ENCODE measurements around the gene FLT1.

Gene FLT1

DNA sequence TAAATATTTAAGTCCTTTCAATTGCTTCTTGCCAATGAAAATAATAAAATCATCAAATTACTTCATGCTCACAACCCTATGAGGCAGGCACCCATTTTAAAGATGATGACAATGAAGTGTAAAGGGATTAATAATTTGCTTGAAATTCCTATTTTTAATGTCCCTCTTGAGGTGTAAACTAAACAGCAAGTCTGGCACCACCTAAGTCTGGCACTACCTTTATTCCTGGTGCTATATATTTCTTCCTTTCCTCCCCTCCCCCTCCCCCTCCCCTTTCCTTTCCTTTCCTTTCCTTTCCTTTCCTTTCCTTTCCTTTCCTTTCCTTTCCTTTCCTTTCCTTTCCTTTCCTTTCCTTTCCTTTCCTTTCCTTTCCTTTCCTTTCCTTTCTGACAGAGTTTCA, 42.2 kb downstream of the FLT1 start:
- DNase-seq = no peak

- no peak for DNase-seq
Observed at GRCh38 chr13:28451482-28452217, 43.3 kb downstream of the FLT1 start.

DNA sequence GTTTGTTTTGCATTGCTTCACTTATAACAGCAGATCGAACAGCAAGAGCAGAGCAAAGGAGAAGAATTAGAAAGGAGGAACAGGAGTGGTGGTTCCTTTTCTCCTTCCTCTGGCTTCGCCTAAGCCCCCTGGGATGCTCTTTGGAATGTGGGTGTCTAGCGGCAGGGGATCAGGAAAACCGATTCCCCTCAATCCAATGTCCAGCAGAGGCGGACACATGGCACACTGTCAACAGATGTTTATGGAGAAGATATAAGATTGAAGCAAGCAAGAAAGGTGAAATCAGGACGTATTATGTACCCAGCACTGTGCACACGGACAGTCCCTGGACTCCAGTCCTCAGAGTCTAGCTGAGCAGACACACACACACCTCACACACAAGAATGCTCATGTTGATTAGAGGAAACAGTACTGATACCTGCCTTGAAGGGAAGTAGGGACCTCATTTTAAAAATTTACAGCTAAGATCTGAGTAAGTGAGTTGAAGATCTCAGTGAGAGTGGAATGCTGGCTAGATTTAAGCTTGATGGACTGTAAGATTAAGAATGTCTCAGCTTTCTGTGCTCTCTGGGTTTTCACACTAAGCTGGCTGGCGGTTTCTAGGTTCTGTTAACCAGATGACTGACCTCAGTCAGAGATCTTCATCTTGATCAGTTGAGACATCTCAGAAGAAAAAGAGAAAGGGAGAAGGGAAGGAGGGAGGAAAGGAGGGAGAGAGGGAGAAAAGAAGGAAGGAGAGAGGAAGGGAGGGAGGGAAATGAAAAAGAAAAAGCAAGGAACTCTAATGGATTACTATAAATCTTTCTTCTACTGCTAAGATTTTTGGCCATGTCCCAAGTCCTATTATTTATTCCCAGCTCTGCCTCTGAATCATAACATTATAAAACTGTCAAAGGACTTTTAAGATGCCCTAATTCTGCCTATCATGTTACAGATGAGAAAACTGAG, 44.8 kb downstream of the FLT1 start:
- no peak for DNase-seq

- no peak for DNase-seq
Observed at GRCh38 chr13:28448651-28449358, 46.1 kb downstream of the FLT1 start.

- no peak for DNase-seq
Observed at GRCh38 chr13:28447989-28448388, 46.9 kb downstream of the FLT1 start.

DNA sequence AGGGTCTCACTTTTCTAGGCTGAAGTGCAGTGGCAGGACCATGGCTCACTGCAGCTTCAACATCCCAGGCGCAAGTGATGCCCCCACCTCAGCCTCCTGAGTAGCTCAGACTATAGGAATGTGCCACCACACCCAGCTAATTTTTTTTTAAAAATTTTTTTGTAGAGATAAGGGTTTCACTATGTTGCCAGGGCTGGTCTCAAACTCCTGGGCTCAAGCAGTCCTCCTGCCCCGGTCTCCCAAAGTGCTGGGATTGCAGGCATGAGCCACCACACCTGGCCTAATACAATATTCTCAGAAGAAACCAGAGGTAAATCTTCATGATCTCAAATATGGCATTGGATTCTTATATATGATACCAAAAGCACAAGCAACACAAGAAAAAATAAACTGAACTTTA, 47.7 kb downstream of the FLT1 start:
- DNase-seq = no peak

DNA sequence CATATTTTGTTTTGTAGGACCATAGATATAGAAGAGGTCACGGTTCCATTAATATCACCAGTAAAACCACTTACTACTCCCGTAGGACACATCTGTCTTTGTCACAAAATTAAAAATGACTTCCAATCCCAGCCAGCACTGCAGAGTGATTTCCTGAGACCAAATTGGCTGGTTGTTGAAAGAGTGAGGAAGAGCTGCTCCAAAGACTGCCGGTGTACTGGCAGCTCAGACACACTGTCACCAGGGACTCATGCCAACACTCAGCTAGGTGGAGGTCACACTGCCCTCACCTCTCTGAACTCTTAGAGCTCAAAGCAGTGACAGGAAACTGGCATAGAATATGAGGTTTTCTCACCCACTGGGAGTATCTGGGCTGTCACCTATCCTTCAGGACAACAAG, 52.1 kb downstream of the FLT1 start:
- no peak for DNase-seq

DNA sequence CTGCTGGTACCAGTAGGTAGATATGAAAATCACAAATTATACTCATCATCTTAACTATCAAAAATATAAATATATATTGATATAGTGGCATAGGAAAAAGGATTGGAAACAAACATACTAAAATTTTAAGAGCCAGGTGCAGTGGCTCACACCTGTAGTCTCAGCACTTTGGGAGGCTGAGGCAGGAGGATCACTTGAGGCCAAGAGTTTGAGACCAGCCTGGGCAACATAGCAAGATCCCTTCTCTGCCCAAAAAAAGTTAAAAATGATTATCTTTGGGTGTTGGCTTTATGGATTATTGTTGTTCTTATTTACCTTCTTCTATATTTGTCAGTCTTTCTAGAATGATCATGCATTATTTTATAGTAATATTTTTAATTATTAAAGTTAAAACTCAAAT, 53.4 kb downstream of the FLT1 start:
- no peak for DNase-seq

- no peak for DNase-seq
Observed at GRCh38 chr13:28440774-28441504, 54.0 kb downstream of the FLT1 start.

- DNase-seq = no peak
Observed at GRCh38 chr13:28438598-28439334, 56.2 kb downstream of the FLT1 start.

DNA sequence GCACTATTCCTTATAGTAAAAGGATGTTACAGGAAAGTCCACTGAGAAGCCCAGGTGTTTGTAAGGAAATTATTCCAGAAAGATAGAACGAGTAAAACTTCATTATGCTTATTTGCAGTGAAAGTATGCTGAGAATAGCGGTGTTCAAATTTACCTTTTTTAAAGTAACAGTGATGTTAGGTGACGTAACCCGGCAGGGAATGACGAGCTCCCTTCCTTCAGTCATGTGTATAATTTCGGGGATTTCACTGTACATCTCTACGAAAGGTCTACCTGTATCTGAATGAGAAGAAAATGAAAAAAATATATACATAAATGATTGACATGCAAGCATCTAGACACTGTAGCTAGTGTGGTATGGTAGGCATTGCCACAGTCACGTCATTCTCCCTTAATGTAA, 56.9 kb downstream of the FLT1 start:
- no peak for DNase-seq

DNA sequence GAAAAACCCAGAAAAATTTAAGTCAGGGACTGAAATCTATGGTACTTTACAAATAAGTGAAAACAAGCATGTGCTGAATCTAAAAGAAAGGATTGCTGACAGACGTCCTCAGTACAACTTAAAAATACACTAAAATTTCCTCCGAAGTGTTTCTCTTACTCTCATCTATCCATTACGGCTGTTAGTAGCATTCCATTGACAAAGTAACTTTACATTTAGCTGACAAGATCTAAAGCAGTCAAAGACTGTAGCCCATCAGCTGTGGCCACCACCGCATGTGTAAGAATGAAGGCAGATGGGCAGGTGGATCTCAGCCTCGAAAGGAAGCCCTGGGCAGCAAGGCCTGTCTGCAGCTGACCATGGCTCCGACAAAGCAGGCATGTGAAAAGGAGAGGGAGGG, 59.0 kb downstream of the FLT1 start:
- no peak for DNase-seq

DNA sequence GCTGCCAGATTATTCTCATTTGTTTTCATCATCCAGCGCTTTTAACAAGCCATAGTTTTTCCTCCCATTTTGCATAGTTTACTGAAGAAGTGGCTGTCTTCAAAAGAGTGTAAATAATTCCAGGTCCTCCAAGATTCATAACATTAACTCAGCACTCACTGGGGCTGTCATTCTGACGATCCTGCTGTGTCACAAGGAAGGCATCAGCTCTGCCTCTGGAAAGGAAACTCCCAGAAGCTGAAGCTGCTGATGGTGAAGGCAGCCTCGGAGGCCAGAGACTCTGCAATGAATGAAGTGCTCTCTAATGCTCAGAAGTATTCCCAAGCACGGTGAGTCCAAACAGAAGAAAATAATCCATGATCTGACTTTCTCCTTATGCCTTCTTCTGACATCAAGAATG, 60.0 kb downstream of the FLT1 start:
- DNase-seq = no peak

GRCh38 chr13:28432816-28433560, 61.9 kb downstream of the FLT1 start:
- DNase-seq = no peak

DNA sequence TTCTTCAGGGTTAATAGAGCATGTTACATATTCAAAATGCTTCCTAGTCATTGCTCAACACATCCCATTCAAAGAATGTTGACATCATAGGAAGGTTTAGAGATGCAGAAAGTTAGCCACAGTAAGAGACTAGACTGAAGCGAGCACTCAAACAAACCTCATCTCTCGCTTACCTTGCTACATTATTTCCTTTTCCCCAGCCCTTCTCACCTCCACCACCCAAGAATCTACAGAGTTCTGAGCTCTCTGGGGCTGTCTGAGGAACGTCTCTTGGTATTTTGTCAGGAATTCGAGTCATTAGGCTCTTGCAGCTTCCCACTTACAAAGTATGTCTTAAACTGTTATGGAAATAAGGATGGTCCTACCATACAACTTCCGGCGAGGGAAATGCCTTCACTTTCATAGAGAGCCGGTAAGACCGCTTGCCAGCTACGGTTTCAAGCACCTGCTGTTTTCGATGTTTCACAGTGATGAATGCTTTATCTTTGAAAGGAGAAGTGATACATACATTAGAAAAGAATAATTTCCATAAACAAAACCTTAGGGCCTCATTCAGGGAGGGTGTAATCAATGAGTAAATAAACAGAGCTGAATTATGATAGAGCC, 65.1 kb downstream of the FLT1 start:
- no peak for DNase-seq

- DNase-seq = no peak
Observed at GRCh38 chr13:28429096-28429495, 65.8 kb downstream of the FLT1 start.

GRCh38 chr13:28426381-28426780, 68.5 kb downstream of the FLT1 start:
- no peak for DNase-seq

DNA sequence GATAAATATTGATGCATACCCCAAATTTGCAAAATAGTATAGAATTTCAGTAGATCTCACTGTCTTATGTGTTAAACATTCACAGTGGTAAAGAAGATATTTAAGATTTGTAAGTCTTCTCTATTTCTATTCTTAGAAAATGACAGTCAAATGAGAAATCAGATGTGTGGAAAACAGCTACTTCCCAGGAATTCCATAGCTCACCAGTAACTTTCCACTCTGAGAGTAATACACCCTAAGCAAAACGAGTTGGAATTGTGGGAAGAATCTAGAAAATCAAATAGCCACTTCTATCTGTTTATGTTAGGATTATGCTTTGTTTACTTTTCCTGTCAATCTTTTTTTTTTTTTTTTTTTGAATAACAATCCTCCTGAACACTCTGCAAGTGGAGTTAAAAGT, 69.1 kb downstream of the FLT1 start:
- DNase-seq = no peak

DNA sequence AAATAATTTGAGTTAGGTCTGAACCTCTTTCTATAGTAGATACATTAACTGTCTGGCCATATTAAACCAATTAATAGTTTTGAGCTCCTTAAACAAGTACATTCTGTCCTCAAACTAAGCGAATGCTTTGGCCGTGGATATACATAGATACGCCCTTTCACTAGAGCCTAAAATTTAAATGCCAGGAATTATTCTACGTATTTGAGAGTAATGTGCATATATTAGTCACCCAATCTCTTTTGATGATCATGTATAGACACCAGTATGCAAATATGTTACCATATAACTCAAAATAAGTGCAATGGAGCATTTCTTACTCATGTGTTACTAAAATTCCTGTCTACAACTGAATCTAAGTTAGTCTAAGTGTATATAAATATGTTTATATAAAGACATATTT, 70.4 kb downstream of the FLT1 start:
- no peak for DNase-seq

DNA sequence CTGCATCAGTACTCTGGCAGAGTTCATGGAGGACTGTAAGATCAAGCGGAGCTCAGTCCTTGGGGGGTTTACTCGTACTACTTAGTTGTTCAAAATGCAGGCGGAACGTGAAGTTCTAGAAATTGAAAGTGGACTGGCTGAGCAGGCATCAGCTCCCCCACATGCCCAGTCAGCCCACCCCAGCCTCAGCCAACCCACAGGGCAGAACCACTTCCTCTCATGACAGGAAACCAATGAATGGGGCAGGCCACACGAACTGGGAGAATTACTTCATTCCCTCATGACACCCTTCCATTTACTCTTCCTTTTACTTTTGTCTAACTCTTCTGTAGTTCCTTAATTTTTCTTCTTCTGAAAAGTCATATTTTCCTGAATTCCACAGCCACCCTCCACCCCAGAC, 71.9 kb downstream of the FLT1 start:
- DNase-seq = no peak
